Fibroblast of the aortic adventitia (primary cell): ENCODE data around the gene TULP3. TPM values are rescaled to one million over a fixed set of nuclear protein-coding genes. Genes with fewer than 3 reads are reported as not detected.
A peak's percentile ranks its signal among the peaks of the same experiment; 100 is the strongest.

Experiments
- DNase-seq: peaks from one replicate; pipeline ENCODE4 v3.0.0-alpha.2; 2010; ENCODE audit warnings: low read depth
- H3K4me3 ChIP-seq: 2 replicates; pipeline ENCODE4 v1.5.1; 2011; ENCODE audit warnings: low read depth, mild to moderate bottlenecking, control low read depth, low read length, moderate library complexity
- total RNA-seq: library from RNA; depleted of rRNA; stranded (reverse); fragments of >200 nt; gene quantifications from 2 replicates; pipeline ENCODE4 v1.2.3, GENCODE V29; 2012; ENCODE audit warnings: low replicate concordance
- TF ChIP-seq, protein P1 (sequence below): IDR thresholded peaks from 2 replicates; pipeline ENCODE4 v1.5.1; 2011; ENCODE audit warnings: mild to moderate bottlenecking, low read length, control low read depth, inconsistent platforms; ENCODE audit not compliant: insufficient read depth

TULP3 gene
- total RNA-seq, 1 donor: 56.6 TPM

DNA sequence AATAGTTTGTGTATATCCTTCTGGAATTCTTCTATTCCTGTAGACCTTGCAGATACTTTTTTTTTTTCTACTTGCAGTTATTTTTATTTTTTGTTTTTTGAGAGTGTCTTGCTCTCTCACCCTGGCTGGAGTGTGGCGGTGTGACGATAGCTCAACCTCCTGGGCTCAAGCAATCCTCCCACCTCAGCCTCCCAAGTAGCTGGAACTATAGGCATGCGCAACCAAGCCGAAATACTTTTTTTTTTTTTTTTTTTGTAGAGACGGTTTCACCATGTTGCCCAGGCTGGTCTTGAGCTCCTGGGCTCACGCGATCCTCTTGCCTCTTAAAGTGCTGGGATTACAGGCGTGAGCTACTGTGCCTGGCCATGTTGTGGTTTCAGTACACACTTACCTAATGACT, 10.0 kb downstream of the TULP3 start:
- H3K4me3 ChIP-seq: no peak overlapping the region
- TF ChIP-seq, protein P1, sequence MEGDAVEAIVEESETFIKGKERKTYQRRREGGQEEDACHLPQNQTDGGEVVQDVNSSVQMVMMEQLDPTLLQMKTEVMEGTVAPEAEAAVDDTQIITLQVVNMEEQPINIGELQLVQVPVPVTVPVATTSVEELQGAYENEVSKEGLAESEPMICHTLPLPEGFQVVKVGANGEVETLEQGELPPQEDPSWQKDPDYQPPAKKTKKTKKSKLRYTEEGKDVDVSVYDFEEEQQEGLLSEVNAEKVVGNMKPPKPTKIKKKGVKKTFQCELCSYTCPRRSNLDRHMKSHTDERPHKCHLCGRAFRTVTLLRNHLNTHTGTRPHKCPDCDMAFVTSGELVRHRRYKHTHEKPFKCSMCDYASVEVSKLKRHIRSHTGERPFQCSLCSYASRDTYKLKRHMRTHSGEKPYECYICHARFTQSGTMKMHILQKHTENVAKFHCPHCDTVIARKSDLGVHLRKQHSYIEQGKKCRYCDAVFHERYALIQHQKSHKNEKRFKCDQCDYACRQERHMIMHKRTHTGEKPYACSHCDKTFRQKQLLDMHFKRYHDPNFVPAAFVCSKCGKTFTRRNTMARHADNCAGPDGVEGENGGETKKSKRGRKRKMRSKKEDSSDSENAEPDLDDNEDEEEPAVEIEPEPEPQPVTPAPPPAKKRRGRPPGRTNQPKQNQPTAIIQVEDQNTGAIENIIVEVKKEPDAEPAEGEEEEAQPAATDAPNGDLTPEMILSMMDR: no peak
- DNase-seq: no peak

DNA sequence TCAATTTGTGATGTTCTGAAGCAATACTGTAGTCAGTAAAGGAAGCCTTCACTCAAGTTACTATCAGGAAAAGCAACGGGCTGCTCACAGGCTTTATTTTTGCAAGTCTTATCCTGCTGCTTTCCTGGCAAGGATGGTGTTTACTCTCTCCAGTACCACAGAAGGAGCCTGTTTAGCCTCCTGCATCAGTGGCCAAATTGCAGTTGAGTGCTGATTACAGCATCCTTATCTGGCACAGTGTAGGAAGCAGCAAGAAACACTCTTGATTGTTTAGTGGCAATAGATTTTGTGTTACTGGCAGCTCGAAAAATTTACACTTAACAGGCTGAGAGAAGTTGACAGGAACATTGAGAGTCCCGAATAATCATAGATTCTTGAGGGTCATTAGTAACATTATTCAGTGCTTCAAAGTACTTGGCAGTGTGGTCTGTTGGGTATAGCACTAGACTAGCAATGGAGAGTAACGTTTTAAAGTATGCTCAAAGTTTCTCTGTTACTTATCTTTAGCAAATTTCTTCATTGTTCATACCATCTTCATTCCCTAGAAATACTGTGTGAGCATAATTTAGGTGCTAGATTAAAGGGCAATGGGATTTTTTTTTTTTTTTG, 11.7 kb downstream of the TULP3 start:
- peak; percentile 74 for DNase-seq
- no peak overlapping the region for H3K4me3 ChIP-seq
- TF ChIP-seq, protein P1: no peak

DNA sequence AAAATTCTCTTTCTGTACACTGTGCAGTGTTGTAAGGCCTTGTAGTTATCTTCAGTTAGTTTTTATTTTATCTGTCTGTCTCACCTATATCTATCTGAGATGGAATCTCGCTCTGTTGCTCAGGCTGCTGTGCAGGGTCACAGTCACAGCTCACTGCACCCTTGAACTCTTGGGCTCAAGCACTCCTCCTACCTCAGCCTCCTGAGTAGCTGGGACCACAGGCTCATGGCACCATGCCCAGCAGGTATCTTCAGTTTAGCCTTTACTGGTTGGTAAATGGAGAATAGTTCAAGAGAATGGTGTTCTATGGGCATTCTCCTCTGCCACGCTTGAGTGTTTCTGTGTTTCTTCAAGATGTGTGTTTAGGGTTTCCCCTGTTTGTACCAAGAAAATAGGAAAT, 13.6 kb downstream of the TULP3 start:
- DNase-seq: no peak
- H3K4me3 ChIP-seq: no peak overlapping the region
- TF ChIP-seq, protein P1: no peak

DNA sequence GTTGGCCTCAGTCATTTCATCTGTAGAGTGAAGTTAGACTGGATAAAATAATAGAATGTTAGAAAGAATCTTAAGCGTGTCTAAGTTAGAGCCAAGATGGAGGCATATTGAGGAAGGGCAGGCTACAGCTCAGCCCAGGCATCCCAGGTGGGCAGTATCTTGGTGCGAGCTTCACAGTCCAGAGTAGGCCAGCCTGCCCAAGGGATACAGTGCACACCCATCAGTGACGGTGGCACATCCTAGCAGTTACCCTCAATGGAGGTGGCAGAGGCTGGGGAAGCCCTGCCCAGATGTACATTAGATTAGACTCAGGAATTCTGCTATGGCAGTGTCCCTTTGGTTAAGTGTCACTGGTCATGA, 21.5 kb downstream of the TULP3 start:
- no peak overlapping the region for H3K4me3 ChIP-seq
- TF ChIP-seq, protein P1: no peak
- DNase-seq: no peak

DNA sequence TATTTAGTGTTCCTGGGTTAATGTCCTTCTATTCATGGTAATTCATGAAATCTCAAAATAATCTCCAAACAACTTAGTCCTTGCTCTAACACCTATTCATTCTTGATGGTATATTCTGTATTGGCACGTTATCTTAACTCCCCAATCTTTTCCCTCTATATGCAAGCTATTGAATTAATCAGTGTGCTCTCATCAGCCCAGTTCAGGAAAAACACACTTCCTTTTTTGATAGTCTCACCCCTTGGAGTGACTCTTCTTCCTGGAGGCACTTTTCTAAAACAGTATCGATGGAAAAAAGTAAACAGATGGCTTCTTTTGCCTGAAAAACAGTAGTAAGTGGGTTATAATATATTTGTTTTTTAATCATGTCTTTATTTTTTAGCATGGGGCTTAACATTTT, 28.6 kb downstream of the TULP3 start:
- TF ChIP-seq, protein P1: no peak
- no peak for DNase-seq
- H3K4me3 ChIP-seq: no peak overlapping the region

DNA sequence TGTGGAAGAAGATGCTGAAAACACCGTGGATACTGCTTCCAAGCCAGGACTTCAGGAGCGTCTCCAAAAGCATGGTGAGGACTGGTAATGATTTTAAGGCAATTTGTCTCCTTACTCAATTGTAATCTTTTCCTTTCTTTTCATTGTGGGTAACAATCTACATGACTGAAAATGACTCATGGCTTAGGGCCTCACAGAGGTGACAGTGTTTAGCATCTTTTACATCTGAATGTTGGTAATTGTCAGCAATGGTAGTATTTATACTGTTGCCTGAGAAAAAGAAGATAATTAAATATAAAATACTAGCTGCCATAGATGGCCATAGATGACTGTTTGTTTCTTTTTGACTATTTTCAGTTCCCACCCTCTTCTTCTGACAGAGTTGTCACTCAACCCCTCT, 31.6 kb downstream of the TULP3 start:
- TF ChIP-seq, protein P1: no peak
- H3K4me3 ChIP-seq: no peak overlapping the region
- DNase-seq: no peak

DNA sequence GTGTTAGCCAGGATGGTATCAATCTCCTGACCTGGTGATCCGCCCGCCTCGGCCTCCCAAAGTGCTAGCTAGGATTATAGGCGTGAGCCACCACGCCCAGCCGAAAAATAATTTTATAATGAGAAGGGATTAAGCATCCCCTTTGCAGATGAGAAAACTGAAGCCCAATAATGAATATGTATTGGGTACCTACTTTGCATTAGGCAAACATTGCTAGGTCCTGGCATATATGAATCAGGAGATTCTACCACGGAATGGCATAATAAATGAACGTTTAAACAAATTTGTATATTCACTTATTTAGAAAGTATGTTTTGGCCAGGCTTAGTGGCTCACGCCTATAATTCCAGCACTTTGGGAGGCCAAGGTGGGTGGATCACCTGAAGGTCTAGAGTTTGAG, 32.4 kb downstream of the TULP3 start:
- TF ChIP-seq, protein P1: no peak
- no peak for DNase-seq
- H3K4me3 ChIP-seq: no peak overlapping the region
